SK-N-SH (cell line): ENCODE results near the gene OGDH.

Experiments used
- EP300 ChIP-seq, 2 experiments: IDR thresholded peaks; 2 replicates each; pipeline versions ENCODE4 v1.4.0 to v1.6.1; 2012; ENCODE audit warnings: borderline replicate concordance in 1 of 2, low read depth in 1 of 2, low read length in 1 of 2
- FOXJ3 ChIP-seq: sonication (generic); formaldehyde crosslinking; IDR thresholded peaks from 2 replicates; pipeline ENCODE4 v1.5.1; 2020; ENCODE audit warnings: mild to moderate bottlenecking, missing genetic modification reagents
- GABPA ChIP-seq: IDR thresholded peaks from 2 replicates; pipeline ENCODE4 v1.4.0; 2012; ENCODE audit warnings: low read depth, mild to moderate bottlenecking
- POLR2AphosphoS5 ChIP-seq: IDR thresholded peaks from 2 replicates; pipeline ENCODE4 v1.6.1; 2012; ENCODE audit warnings: low read depth, low read length
- RCOR1 ChIP-seq: fragments of 150-350 bp; IDR thresholded peaks from 2 replicates; pipeline ENCODE4 v1.6.1; 2017; ENCODE audit warnings: antibody characterized with exemption, low read length
- TF ChIP-seq, protein P1 (sequence below): fragments of 200-600 bp; sonication (generic); IDR thresholded peaks from 2 replicates; pipeline ENCODE4 v1.6.1; 2017; ENCODE audit warnings: antibody characterized with exemption, mild to moderate bottlenecking, moderate library complexity
- TF ChIP-seq, protein P2 (sequence below): IDR thresholded peaks from 2 replicates; pipeline ENCODE4 v1.4.0; 2012; ENCODE audit warnings: low read depth, borderline replicate concordance
- TF ChIP-seq, protein P3 (sequence below): fragments of 150-350 bp; IDR thresholded peaks from 2 replicates; pipeline ENCODE4 v1.6.1; 2017; ENCODE audit warnings: antibody characterized with exemption, low read length, low read depth, borderline replicate concordance

DNA sequence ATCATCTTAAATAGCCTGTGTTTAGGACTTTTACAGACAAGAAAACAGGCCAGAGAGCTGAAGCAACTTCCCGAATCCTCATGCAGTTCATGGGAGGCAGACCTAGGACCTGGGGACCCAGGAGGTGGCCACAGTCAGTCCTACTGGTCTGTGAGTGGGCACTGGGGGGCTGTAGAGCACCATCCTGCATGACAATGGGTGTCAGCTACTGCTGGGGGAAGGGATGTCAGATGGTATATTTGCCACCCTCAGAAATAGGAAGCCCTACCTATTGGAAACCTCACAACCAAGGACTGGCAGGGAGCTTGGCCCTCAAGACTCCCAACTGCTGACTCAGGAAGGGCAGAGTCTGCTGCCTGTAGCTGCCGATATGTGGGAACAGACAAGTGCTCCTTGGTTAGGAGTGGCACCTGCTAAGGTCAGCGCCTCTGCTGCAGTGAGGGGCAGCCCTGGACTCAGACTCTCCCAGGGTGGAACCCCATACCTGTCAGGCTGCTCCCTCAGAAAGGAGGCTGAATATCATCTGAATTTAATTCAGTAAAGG lies 29.7 kb downstream of the OGDH start:
- TF ChIP-seq GABPA (no peak), EP300 (IDR thresholded peaks at IDR 0.05; ENCODE audit: borderline replicate concordance in 1 of 2, low read depth in 1 of 2, low read length in 1 of 2) (no peak), POLR2AphosphoS5 (no peak), FOXJ3 (CRISPR knock-in tag) (no peak), RCOR1 (no peak)
- TF ChIP-seq, protein P1, sequence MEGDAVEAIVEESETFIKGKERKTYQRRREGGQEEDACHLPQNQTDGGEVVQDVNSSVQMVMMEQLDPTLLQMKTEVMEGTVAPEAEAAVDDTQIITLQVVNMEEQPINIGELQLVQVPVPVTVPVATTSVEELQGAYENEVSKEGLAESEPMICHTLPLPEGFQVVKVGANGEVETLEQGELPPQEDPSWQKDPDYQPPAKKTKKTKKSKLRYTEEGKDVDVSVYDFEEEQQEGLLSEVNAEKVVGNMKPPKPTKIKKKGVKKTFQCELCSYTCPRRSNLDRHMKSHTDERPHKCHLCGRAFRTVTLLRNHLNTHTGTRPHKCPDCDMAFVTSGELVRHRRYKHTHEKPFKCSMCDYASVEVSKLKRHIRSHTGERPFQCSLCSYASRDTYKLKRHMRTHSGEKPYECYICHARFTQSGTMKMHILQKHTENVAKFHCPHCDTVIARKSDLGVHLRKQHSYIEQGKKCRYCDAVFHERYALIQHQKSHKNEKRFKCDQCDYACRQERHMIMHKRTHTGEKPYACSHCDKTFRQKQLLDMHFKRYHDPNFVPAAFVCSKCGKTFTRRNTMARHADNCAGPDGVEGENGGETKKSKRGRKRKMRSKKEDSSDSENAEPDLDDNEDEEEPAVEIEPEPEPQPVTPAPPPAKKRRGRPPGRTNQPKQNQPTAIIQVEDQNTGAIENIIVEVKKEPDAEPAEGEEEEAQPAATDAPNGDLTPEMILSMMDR: no peak
- TF ChIP-seq, protein P2, sequence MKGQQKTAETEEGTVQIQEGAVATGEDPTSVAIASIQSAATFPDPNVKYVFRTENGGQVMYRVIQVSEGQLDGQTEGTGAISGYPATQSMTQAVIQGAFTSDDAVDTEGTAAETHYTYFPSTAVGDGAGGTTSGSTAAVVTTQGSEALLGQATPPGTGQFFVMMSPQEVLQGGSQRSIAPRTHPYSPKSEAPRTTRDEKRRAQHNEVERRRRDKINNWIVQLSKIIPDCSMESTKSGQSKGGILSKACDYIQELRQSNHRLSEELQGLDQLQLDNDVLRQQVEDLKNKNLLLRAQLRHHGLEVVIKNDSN: no peak
- TF ChIP-seq, protein P3, sequence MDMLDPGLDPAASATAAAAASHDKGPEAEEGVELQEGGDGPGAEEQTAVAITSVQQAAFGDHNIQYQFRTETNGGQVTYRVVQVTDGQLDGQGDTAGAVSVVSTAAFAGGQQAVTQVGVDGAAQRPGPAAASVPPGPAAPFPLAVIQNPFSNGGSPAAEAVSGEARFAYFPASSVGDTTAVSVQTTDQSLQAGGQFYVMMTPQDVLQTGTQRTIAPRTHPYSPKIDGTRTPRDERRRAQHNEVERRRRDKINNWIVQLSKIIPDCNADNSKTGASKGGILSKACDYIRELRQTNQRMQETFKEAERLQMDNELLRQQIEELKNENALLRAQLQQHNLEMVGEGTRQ: no peak
